GM12891 (cell line): Measurements from ENCODE around the gene TRIO.
"Not testable (repeated sequence)": the region's sequence is repeated elsewhere in the genome, so short reads cannot be mapped to it uniquely, and the experiment has no call there.

Experiments used
- DNase-seq: peaks from one replicate; pipeline ENCODE4 v3.0.0; 2011; ENCODE audit warnings: low spot score; ENCODE audit not compliant: insufficient read length
- FAIRE-seq: peaks from 2 replicates; lab custom pipeline; 2011; peaks lifted over from hg19 to GRCh38; lab: Jason Lieb, UNC
- PAX5 ChIP-seq: IDR thresholded peaks from 2 replicates; pipeline ENCODE4 v1.6.1; 2011; ENCODE audit warnings: low read length, moderate library complexity, mild to moderate bottlenecking; ENCODE audit not compliant: insufficient read depth, severe bottlenecking
- POLR2A ChIP-seq: IDR thresholded peaks from 2 replicates; pipeline ENCODE4 v1.6.1; 2011; ENCODE audit warnings: low read depth, low read length, control low read depth
- POLR2AphosphoS5 ChIP-seq: IDR thresholded peaks from 2 replicates; pipeline ENCODE4 v1.6.1; 2011; ENCODE audit warnings: low read depth, low read length, control low read depth
- POU2F2 ChIP-seq: IDR thresholded peaks from 2 replicates; pipeline ENCODE4 v1.6.1; 2011; ENCODE audit warnings: low read depth, mild to moderate bottlenecking, control low read depth, low read length, moderate library complexity
- SPI1 ChIP-seq: IDR thresholded peaks from 2 replicates; pipeline ENCODE4 v1.6.1; 2011; ENCODE audit warnings: low read depth, low read length, control low read depth
- TAF1 ChIP-seq: IDR thresholded peaks from 2 replicates; pipeline ENCODE4 v1.6.1; 2011; ENCODE audit warnings: low read depth, low read length, control low read depth

Gene TRIO

DNA sequence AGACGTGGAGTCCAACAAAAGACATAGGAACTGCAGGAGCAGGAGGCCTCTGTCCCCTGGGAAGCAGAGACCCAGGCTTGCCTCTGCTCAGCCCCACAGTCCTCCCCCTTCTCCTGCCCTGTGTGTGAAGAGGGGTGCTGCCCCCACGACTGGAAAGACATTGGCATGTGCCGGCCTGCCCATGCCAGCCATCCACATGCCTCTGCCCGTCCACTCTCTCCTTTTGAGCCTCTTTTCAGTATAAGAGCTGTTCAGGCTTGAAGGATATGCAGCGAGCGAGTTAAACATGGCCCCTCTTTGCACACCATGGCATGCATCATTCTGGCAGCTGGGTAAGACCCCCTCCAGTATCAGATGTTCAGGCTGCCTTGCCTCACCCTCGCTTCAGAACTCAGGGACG is 278.7 kb downstream of the TRIO start:
- DNase-seq: no peak
- no peak for FAIRE-seq
- TF ChIP-seq TAF1 (no peak), SPI1 (no peak), POLR2A (no peak), PAX5 (no peak), POLR2AphosphoS5 (no peak), POU2F2 (no peak)

- FAIRE-seq (no peak), DNase-seq (no peak)
- TF ChIP-seq POLR2A: no peak
These were observed 281.0 kb downstream of the TRIO start for GRCh38 chr5:14424011-14424685.

- TF ChIP-seq SPI1 (no peak), POU2F2 (no peak), PAX5 (no peak), POLR2A (no peak), POLR2AphosphoS5 (no peak), TAF1 (no peak)
- no peak for DNase-seq
- no peak for FAIRE-seq
These were observed 282.4 kb downstream of the TRIO start for GRCh38 chr5:14425559-14425958.

- TF ChIP-seq TAF1: no peak
- no peak for TF ChIP-seq POU2F2
- no peak for TF ChIP-seq SPI1
- TF ChIP-seq POLR2A: no peak
- TF ChIP-seq PAX5: no peak
- no peak for TF ChIP-seq POLR2AphosphoS5
- no peak for FAIRE-seq
- DNase-seq: no peak
These were observed 283.4 kb downstream of the TRIO start for GRCh38 chr5:14426521-14426920.

GRCh38 chr5:14428302-14429081 is 285.4 kb downstream of the TRIO start:
- FAIRE-seq (no peak), DNase-seq (no peak)
- no peak for TF ChIP-seq POLR2AphosphoS5

- FAIRE-seq: no peak
These were observed 286.2 kb downstream of the TRIO start for GRCh38 chr5:14429101-14430050.

GRCh38 chr5:14431534-14431933 is 288.4 kb downstream of the TRIO start:
- TF ChIP-seq SPI1 (no peak), POLR2A (no peak), POLR2AphosphoS5 (no peak), TAF1 (no peak), PAX5 (no peak), POU2F2 (no peak)
- no peak for FAIRE-seq
- DNase-seq: no peak

More at GRCh38 chr5:14429101-14430050, 286.2 kb downstream of the TRIO start:
- no peak for DNase-seq
- TF ChIP-seq TAF1 (no peak), POU2F2 (no peak), POLR2A (no peak), SPI1 (no peak), PAX5 (no peak), POLR2AphosphoS5 (no peak)

- FAIRE-seq: no peak
- no peak for TF ChIP-seq SPI1
- TF ChIP-seq PAX5: no peak
- no peak for TF ChIP-seq TAF1
- TF ChIP-seq POLR2AphosphoS5: no peak
- no peak for TF ChIP-seq POU2F2
- TF ChIP-seq POLR2A: no peak
- DNase-seq: no peak
These were observed 289.9 kb downstream of the TRIO start for GRCh38 chr5:14432931-14433589.

DNA sequence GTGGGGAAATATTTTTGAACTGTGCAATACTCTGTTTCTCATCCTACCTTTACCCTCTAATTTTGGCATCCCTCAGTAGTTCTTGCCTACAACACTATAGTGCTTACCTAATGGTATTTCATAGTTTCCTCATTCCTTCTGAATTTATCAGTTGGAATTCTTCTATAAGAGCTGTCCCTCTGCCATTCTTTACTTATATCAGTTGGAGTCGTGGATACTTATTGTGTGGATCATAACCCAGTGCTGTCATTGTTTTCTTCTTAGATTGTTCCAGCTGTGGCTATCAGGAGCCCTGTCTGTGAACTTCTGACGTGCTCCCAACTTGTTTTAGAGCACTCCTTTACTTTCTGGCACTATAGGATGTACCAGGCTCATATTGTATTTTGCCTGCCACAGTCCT is 292.3 kb downstream of the TRIO start:
- no peak for DNase-seq
- no peak for FAIRE-seq
- TF ChIP-seq SPI1 (no peak), POLR2AphosphoS5 (no peak), POLR2A (no peak), TAF1 (no peak), PAX5 (no peak), POU2F2 (no peak)

GRCh38 chr5:14436122-14436521 is 293.0 kb downstream of the TRIO start:
- FAIRE-seq, DNase-seq: not testable (repeated sequence)
